ENCODE measurements around the gene TRPM4. TPM values are rescaled to one million over a fixed set of nuclear protein-coding genes. Genes with fewer than 3 reads are reported as not detected.
"Not testable (repeated sequence)": the region's sequence is repeated elsewhere in the genome, so short reads cannot be mapped to it uniquely, and the experiment has no call there.

The TRPM4 gene
- polyA plus RNA-seq, 3 donors, result 29.3 to 51.3 (median 32.8) TPM

DNA sequence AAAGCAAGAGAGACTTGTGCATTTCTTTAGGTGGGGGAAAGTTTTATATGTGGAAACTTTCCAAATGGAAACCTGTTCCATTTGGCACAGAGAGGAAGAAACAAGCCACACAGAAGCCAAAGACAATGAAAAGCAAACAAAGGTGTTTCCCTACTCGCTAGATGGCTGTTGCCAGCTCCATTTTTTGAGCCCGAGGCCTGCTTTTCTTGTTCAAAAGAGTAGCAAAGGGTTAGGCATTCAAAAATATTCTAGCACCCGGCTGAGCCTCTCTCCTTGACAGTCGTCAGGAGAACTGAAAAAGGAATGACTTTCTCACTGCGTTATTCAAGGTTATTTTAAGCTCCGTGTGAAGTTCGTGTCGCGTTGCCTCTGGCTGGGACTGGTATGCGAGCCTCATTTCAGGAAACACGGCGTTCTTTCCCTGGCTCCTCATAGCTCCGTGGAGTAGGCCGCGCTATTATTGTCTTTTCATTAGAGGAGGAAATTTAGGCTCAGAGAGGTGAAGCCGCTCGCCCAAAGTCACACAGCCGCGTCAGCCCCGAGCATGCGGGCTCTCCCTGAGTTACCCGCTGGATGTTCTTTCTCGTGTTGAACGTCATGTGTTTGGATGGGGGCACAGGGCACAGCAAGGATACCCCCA lies 7.6 kb downstream of the TRPM4 start:
- DNase-seq (ENCODE audit: extremely low read depth in 1 of 11, low read depth in 9 of 11, low spot score in 4 of 11), result no peak

DNA sequence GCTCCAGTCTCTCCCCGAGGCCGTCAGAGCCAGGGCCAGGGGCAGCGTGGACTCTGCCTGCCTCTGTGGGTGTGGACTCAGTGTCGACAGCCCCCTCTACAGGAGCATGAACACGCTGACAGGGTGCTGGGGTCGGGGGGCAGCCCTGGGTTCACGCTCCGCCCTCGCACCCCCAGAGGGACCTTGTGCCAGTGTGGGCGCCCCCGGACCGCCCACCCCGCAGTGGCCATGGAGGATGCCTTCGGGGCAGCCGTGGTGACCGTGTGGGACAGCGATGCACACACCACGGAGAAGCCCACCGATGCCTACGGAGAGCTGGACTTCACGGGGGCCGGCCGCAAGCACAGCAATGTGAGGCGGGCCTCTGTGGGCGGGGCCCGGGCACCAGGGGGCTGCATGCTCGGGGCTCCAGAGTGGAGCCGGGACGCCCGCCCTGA lies 8.3 kb downstream of the TRPM4 start:
- no peak for DNase-seq (ENCODE audit: extremely low read depth in 1 of 11, low read depth in 9 of 11, low spot score in 4 of 11)

DNA sequence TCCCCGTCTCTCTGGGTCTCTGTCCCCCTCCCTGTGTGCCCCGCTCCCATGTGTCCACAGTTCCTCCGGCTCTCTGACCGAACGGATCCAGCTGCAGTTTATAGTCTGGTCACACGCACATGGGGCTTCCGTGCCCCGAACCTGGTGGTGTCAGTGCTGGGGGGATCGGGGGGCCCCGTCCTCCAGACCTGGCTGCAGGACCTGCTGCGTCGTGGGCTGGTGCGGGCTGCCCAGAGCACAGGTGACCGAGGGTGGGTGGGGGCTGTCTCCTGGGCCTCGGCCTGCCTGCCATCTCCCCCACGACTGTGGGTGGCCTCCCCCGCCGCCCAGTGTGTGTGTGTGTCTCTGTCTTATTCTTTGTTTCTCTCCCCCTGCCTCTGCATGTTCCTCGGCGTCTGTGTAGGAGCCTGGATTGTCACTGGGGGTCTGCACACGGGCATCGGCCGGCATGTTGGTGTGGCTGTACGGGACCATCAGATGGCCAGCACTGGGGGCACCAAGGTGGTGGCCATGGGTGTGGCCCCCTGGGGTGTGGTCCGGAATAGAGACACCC lies 10.3 kb downstream of the TRPM4 start:
- DNase-seq (ENCODE audit: extremely low read depth in 1 of 11, low read depth in 9 of 11, low spot score in 4 of 11), result no peak

DNA sequence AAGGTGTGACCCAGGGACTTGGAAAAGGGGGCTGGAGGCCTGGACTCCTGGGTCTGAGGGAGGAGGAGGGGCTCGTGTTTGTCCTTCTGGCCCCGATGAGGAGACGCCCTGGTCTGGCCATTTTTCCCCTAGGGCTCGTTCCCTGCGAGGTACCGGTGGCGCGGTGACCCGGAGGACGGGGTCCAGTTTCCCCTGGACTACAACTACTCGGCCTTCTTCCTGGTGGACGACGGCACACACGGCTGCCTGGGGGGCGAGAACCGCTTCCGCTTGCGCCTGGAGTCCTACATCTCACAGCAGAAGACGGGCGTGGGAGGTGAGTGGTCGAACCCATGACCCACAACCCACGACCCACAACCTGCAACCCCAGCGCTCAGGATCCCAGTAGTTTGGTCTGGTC lies 10.8 kb downstream of the TRPM4 start:
- no peak for DNase-seq (ENCODE audit: extremely low read depth in 1 of 11, low read depth in 9 of 11, low spot score in 4 of 11)

DNA sequence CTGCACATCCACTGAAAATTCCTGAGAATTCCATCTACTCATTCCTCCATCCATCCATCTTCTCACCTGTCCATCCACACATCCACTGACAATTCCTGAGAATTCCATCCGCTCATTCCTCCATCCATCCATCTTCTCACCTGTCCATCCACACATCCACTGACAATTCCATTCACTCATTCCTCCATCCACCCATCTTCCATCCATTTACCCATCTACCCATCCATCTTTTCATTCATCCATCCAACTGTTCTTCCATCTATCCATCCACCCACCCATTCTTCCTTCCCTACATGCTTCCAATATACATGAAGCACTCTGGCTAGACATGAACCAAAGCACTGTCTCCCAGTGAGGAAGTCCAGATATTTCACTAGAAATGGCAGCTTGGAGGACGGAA lies 15.6 kb downstream of the TRPM4 start:
- no peak for DNase-seq (ENCODE audit: extremely low read depth in 1 of 11, low read depth in 9 of 11, low spot score in 4 of 11)

DNA sequence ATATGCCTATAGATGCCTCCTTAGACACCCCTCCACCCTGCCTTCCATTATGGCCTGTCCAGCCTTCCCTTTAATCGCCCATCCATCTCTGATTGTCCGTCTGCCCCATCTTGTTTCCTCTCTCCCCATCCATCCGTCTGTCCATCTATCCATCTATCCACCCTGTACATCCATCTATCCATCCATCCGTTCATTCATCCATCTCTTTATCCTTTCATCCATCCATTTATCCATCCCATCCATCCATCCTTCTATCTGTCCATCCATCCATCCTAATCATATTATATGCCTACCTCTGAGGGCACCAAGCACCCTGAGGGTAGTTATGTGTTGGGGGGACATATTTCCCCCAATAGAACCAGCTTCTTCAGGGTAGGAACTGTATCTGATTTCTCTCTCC lies 23.1 kb downstream of the TRPM4 start:
- DNase-seq (ENCODE audit: extremely low read depth in 1 of 11, low read depth in 9 of 11, low spot score in 4 of 11), result no peak

DNA sequence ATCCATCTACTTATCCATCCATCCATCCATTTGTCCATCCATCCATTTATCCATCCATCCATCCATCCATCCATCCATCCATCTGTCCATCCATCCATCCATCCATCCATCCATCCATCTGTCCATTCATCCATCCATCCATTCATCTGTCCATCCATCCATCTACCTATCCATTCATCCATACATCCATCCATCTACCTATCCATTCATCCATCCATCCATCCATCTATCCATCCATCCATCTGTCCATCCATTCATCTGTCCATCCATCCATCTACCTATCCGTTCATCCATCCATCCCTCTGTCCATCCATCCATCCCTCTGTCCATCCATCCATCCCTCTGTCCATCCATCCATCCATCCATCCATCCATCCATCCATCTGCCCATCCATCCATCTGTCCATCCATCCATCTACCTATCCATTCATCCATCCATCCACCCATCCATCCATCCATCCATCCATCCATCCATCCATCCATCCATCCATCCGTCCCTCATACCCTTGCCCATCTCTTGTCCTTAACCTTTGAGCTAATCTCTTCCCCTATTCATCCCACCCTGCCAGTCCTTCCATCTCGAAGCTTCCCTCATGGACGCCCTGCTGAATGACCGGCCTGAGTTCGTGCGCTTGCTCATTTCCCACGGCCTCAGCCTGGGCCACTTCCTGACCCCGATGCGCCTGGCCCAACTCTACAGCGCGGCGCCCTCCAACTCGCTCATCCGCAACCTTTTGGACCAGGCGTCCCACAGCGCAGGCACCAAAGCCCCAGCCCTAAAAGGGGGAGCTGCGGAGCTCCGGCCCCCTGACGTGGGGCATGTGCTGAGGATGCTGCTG lies 24.6 kb downstream of the TRPM4 start:
- not testable (repeated sequence) for DNase-seq (ENCODE audit: extremely low read depth in 1 of 11, low read depth in 9 of 11, low spot score in 4 of 11)

DNA sequence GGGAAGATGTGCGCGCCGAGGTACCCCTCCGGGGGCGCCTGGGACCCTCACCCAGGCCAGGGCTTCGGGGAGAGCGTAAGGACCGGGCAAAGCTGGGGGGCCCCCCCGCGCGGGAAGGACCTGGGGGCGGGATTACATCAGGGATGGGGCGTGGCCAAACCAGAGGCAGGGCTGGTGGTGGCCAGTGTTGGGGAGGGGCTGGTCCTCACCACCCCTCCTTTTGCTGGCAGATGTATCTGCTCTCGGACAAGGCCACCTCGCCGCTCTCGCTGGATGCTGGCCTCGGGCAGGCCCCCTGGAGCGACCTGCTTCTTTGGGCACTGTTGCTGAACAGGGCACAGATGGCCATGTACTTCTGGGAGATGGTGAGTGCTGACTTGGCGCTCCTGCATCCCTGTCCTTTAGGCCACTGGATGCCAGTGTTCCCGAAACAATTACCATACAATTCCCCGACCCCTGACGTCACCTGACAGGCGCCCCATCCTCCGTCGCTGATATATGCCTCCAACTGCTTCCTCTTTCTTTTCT lies 25.3 kb downstream of the TRPM4 start:
- no peak for DNase-seq (ENCODE audit: extremely low read depth in 1 of 11, low read depth in 9 of 11, low spot score in 4 of 11)

DNA sequence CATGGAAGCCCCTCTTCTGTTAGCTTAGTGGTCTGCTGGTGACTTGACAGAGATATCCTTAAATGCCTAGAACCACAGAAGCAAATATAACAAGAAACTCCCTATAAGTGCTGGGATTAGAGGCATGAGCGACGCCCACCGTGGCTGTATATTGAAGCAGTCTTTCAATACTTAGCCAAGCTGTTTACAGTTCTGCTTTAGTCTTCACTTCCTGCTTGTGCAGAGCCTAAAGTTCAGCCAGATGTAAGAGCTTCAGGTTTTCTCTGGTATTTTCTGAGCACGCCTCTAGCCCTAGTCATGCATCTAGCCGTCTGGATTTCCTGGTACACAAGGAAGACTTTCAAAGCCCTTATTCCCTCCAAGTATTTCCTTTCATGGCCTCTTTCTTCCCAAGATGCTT lies 28.5 kb downstream of the TRPM4 start:
- no peak for DNase-seq (ENCODE audit: extremely low read depth in 1 of 11, low read depth in 9 of 11, low spot score in 4 of 11)

DNA sequence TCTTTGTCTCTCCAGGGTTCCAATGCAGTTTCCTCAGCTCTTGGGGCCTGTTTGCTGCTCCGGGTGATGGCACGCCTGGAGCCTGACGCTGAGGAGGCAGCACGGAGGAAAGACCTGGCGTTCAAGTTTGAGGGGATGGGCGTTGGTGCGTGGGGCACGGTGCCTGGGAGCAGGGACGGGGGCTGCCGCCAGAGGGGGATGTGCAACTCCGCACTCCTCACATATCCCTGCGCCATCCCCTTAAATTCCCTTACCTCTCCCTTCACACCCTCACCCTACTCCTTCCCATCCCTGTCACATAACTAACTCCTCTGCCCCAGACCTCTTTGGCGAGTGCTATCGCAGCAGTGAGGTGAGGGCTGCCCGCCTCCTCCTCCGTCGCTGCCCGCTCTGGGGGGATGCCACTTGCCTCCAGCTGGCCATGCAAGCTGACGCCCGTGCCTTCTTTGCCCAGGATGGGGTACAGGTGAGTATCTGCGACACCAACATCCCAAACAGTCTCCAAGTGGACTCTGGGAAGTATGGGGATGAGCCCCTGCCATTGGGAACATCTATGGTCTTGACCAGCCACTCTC lies 31.1 kb downstream of the TRPM4 start:
- no peak for DNase-seq (ENCODE audit: extremely low read depth in 1 of 11, low read depth in 9 of 11, low spot score in 4 of 11)

DNA sequence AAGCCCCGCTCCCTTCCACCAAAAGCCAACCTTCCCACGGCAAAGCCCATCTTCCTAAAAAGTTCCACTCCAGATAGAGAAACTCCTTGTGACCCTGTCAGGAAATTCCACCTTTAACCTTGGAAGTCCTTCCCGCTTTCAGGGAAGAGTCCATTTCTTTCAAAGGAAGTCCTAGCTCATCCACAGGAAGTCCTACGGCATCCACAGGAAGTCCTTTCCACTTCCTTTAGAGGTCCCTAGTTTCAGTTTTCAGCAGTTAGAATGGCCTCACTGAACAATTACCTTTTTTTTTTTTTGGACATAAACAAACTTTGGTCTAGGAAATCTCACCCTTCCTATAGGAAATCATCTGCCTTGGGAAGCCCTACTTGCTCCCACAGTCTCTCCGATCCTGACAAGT lies 31.7 kb downstream of the TRPM4 start:
- no peak for DNase-seq (ENCODE audit: extremely low read depth in 1 of 11, low read depth in 9 of 11, low spot score in 4 of 11)

DNA sequence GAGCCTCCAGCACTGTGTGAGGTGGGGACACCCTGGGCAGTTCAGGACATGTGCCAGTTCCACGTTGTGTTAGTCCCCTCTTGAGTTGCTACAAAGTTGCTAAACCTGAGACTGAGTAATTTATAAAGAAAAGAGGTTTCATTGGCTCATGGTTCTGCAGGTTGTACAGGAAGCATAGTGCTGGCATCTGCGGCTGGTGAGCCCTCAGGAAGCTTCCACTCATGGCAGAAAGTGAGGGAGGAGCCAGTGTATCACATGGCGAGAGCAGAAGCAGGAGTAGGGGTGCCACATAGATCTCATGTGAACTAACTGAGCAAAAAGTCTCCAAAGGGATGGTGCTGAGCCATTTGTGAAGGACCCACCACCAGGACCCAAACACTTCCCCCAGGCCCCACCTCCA lies 33.2 kb downstream of the TRPM4 start:
- no peak for DNase-seq (ENCODE audit: extremely low read depth in 1 of 11, low read depth in 9 of 11, low spot score in 4 of 11)

DNA sequence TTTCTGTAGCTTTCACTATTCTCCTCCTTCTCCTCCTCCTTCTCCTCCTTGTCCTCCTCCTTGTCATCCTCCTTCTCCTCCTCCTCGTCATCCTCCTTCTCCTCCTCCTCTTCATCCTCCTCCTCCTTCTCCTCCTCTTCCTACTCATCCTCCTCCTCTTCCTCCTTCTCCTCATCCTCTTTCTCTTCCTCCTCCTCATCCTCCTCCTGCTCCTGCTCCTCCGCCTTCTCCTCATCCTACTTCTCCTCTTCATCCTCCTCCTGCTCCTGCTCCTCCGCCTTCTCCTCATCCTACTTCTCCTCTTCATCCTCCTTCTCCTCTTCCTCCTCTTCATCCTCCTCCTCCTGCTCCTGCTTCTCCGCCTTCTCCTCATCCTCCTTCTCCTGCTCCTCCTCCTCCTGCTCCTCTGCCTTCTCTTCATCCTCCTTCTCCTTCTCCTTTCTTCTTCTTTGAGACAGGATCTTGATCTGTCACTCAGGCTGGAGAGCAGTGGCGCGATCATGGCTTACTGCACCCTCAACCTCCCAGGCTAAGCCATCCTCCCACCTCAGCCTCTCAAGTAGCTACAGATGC lies 36.3 kb downstream of the TRPM4 start:
- no peak for DNase-seq (ENCODE audit: extremely low read depth in 1 of 11, low read depth in 9 of 11, low spot score in 4 of 11)

DNA sequence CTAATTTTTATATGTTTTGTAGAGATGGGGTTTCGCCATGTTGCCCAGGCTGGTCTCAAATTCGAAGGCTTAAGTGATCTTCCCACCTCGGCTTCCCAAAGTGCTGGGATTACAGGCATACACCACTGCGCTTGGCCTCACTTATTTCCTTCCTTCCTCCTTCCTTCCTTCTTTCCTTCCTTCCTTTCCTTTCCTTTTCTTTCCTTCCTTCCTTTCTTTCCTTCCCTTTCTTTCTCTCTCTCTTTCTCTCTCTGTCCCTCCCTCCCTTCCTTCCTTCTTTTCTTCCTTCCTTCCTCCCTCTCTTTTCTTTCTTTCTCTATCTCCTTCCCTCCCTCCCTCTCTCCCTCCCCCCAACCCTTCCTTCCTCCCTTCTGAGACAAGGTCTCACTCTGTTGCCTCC lies 36.8 kb downstream of the TRPM4 start:
- DNase-seq (ENCODE audit: extremely low read depth in 1 of 11, low read depth in 9 of 11, low spot score in 4 of 11), result no peak

DNA sequence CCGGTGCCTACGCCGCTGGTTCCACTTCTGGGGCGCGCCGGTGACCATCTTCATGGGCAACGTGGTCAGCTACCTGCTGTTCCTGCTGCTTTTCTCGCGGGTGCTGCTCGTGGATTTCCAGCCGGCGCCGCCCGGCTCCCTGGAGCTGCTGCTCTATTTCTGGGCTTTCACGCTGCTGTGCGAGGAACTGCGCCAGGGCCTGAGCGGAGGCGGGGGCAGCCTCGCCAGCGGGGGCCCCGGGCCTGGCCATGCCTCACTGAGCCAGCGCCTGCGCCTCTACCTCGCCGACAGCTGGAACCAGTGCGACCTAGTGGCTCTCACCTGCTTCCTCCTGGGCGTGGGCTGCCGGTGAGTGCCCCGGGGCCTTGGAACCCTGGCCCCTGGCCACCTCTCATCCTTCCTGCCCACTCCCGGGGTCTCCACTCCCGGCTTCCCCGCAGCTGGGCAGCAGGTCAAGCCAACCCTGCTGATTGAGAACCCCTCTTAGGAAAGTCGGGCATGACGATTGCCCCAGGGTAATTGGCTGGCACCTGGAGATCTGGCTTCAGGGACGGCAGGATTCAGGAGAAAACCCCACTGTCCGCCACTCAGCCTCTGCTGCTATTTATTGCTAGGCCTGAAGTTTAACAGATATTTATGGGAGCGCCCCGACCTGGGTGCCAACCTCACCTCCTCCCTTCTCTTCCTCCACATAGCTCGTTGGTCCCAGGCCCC lies 39.1 kb downstream of the TRPM4 start:
- DNase-seq (ENCODE audit: extremely low read depth in 1 of 11, low read depth in 9 of 11, low spot score in 4 of 11), result peak in 6 of 11 donors; percentile 25 to 47 (median 40)

DNA sequence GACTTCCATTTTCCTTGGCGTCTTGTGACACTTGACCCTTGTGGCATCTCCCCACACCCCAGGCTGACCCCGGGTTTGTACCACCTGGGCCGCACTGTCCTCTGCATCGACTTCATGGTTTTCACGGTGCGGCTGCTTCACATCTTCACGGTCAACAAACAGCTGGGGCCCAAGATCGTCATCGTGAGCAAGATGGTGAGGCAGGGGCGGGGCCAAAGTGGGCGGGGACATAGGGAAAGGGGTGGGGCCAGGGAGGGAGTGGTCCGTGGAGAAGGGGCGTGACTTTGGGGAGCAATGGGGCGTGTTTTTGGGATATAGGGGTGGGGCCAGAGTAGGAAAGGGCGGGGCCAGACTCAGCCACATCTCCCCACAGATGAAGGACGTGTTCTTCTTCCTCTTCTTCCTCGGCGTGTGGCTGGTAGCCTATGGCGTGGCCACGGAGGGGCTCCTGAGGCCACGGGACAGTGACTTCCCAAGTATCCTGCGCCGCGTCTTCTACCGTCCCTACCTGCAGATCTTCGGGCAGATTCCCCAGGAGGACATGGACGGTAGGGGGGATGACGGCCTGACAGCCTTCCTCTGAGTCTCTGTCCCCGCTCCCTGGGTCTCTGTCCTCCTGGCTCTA lies 42.8 kb downstream of the TRPM4 start:
- DNase-seq (ENCODE audit: extremely low read depth in 1 of 11, low read depth in 9 of 11, low spot score in 4 of 11), result no peak

DNA sequence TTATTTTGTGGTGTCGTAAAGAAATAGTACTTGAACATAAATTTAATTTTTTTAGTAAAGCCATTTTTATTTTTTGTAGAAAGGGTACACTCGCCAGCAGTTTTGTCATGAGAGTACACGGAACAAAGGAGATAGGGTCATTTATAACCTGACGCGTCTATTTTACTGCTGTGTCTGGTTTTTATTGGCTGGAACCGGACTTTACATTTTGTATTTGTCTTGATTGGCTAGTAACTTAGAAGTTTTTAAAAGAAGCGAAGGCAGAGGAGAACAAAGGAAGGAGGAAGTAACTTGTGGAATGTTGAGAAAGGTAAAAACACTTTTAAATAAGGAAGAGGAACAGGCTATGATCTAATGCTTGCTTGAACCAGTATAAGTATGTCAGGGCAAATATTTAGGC lies 43.5 kb downstream of the TRPM4 start:
- no peak for DNase-seq (ENCODE audit: extremely low read depth in 1 of 11, low read depth in 9 of 11, low spot score in 4 of 11)

DNA sequence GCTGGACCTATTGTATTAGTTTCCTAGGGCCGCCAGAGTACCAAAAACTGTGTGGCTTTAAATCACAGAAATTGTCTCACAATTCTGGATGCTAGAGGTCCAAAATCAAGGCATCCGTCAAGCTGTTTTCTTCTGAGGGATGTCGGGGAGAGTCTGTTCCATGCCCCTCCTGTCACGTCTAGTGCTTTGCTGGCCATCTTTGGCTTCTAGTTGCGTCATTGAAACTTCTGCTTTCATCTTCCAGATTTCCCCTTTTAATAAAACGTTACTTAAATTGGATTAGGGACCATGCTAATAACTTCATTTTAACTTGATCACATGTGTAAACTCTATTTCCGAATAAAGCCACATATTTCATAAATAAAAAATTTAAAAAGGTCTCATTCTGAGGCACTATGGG lies 47.5 kb downstream of the TRPM4 start:
- no peak for DNase-seq (ENCODE audit: extremely low read depth in 1 of 11, low read depth in 9 of 11, low spot score in 4 of 11)
